HAP-1 (cell line): ENCODE data around the gene SNRPA1.

ENCODE experiments used
- DNase-seq, 2 experiments: peaks; one replicate each; pipeline ENCODE4 v3.0.0-alpha.2; 2016 to 2020; ENCODE audit warnings: low spot score in 2 of 2
- H3K27me3 ChIP-seq: fragments of 250-450 bp; sonication (Bioruptor Pico); 2 replicates; pipeline ENCODE4 v1.5.1; 2020; ENCODE audit warnings: low read depth, mild to moderate bottlenecking, moderate library complexity
- H3K36me3 ChIP-seq: fragments of 250-450 bp; sonication (Bioruptor Pico); replicated peaks from 2 replicates; pipeline ENCODE4 v1.5.1; 2020; ENCODE audit warnings: mild to moderate bottlenecking
- H3K4me1 ChIP-seq: fragments of 250-450 bp; sonication (Bioruptor Pico); 2 replicates; pipeline ENCODE4 v1.5.1; 2020; ENCODE audit warnings: mild to moderate bottlenecking
- H3K4me3 ChIP-seq: fragments of 250-450 bp; sonication (Bioruptor Pico); 2 replicates; pipeline ENCODE4 v1.5.1; 2020; ENCODE audit warnings: mild to moderate bottlenecking, moderate library complexity
- H3K9me3 ChIP-seq: fragments of 250-450 bp; sonication (Bioruptor Pico); 2 replicates; pipeline ENCODE4 v1.5.1; 2020; ENCODE audit warnings: mild to moderate bottlenecking, moderate library complexity
- in situ Hi-C: fragments of 300-500 bp; cut with MboI; formaldehyde crosslinking; loops from 3 replicates; pipeline ENCODE4 v1.14.3; 2020; ENCODE audit warnings: low sequenced_read_pairs, inconsistent platforms, mixed read lengths

Gene SNRPA1

GRCh38 chr15:101313041-101313761, 18.2 kb upstream of the SNRPA1 start:
- no peaks in the 10 kb centered on the region for H3K4me1 ChIP-seq
- no peaks in the 10 kb centered on the region for H3K36me3 ChIP-seq
- DNase-seq: no peak
- in situ Hi-C loops: no loop called here
- H3K9me3 ChIP-seq: no peaks in the 10 kb centered on the region
- H3K4me3 ChIP-seq: no peak overlapping the region
- H3K27me3 ChIP-seq: no peaks in the 10 kb centered on the region

GRCh38 chr15:101310508-101310907, 15.5 kb upstream of the SNRPA1 start:
- Histone ChIP-seq H3K4me1 (no peaks in the 10 kb centered on the region), H3K9me3 (no peaks in the 10 kb centered on the region), H3K27me3 (no peaks in the 10 kb centered on the region), H3K4me3 (no peak overlapping the region), H3K36me3 (no peaks in the 10 kb centered on the region)
- DNase-seq: no peak
- in situ Hi-C loops: no loop called here

GRCh38 chr15:101310161-101310480, 15.1 kb upstream of the SNRPA1 start:
- Histone ChIP-seq H3K27me3 (no peaks in the 10 kb centered on the region), H3K4me1 (no peaks in the 10 kb centered on the region), H3K4me3 (no peak overlapping the region), H3K9me3 (no peaks in the 10 kb centered on the region), H3K36me3 (no peaks in the 10 kb centered on the region)
- no peak for DNase-seq
- in situ Hi-C loops: no loop called here

GRCh38 chr15:101309436-101310160, 14.6 kb upstream of the SNRPA1 start:
- in situ Hi-C loops: no loop called here
- Histone ChIP-seq H3K4me1 (no peaks in the 10 kb centered on the region), H3K4me3 (no peak overlapping the region), H3K27me3 (no peaks in the 10 kb centered on the region), H3K9me3 (no peaks in the 10 kb centered on the region), H3K36me3 (no peaks in the 10 kb centered on the region)
- DNase-seq: no peak

GRCh38 chr15:101308604-101309435, 13.8 kb upstream of the SNRPA1 start:
- Histone ChIP-seq H3K27me3 (no peaks in the 10 kb centered on the region), H3K9me3 (no peaks in the 10 kb centered on the region), H3K4me1 (no peaks in the 10 kb centered on the region), H3K4me3 (no peak overlapping the region), H3K36me3 (no peaks in the 10 kb centered on the region)
- in situ Hi-C loops: no loop called here
- DNase-seq: no peak

- Histone ChIP-seq H3K36me3 (no peaks in the 10 kb centered on the region), H3K4me3 (no peak overlapping the region), H3K4me1 (no peaks in the 10 kb centered on the region), H3K27me3 (no peaks in the 10 kb centered on the region), H3K9me3 (no peaks in the 10 kb centered on the region)
- in situ Hi-C loops: no loop called here
- no peak for DNase-seq
Observed at GRCh38 chr15:101307897-101308603, 13.0 kb upstream of the SNRPA1 start.

- Histone ChIP-seq H3K4me3 (no peak overlapping the region), H3K9me3 (no peaks in the 10 kb centered on the region), H3K4me1 (no peaks in the 10 kb centered on the region), H3K27me3 (no peaks in the 10 kb centered on the region), H3K36me3 (no peaks in the 10 kb centered on the region)
- no peak for DNase-seq
- in situ Hi-C loops: no loop called here
Observed at GRCh38 chr15:101307048-101307896, 12.2 kb upstream of the SNRPA1 start.

GRCh38 chr15:101306341-101307047, 11.4 kb upstream of the SNRPA1 start:
- DNase-seq: no peak
- Histone ChIP-seq H3K9me3 (no peaks in the 10 kb centered on the region), H3K4me3 (no peak overlapping the region), H3K36me3 (no peaks in the 10 kb centered on the region), H3K4me1 (no peaks in the 10 kb centered on the region), H3K27me3 (no peaks in the 10 kb centered on the region)
- in situ Hi-C loops: no loop called here

- Histone ChIP-seq H3K9me3 (no peaks in the 10 kb centered on the region), H3K4me1 (no peaks in the 10 kb centered on the region), H3K4me3 (no peak overlapping the region), H3K36me3 (no peaks in the 10 kb centered on the region), H3K27me3 (no peaks in the 10 kb centered on the region)
- in situ Hi-C loops: no loop called here
- no peak for DNase-seq
Observed at GRCh38 chr15:101305820-101306255, 10.8 kb upstream of the SNRPA1 start.

- H3K4me3 ChIP-seq: no peak overlapping the region
- no peak for DNase-seq
- no peaks in the 10 kb centered on the region for H3K36me3 ChIP-seq
- H3K4me1 ChIP-seq: no peaks in the 10 kb centered on the region
- H3K9me3 ChIP-seq: no peaks in the 10 kb centered on the region
- in situ Hi-C loops: no loop called here
- no peaks in the 10 kb centered on the region for H3K27me3 ChIP-seq
Observed at GRCh38 chr15:101303408-101303807, 8.4 kb upstream of the SNRPA1 start.

GRCh38 chr15:101296418-101297405, 1.7 kb upstream of the SNRPA1 start:
- no peaks in the 10 kb centered on the region for H3K27me3 ChIP-seq
- DNase-seq: no peak
- no peaks in the 10 kb centered on the region for H3K9me3 ChIP-seq
- in situ Hi-C loops: loop anchor here (5.0 kb wide), 1 partner anchor 346 kb away; no protein-coding TSS in a partner anchor
- H3K4me3 ChIP-seq: peak overlapping the region; percentile 76
- peaks cover 17% of the 10 kb centered on the region for H3K4me1 ChIP-seq
- peaks cover 9% of the 10 kb centered on the region for H3K36me3 ChIP-seq
